Islet precursor cell (in vitro differentiated cells): ENCODE measurements around the gene PRR18.

Experiments used
- DNase-seq: peaks from one replicate; pipeline ENCODE4 v3.0.0-alpha.2; 2018

The PRR18 gene

DNA sequence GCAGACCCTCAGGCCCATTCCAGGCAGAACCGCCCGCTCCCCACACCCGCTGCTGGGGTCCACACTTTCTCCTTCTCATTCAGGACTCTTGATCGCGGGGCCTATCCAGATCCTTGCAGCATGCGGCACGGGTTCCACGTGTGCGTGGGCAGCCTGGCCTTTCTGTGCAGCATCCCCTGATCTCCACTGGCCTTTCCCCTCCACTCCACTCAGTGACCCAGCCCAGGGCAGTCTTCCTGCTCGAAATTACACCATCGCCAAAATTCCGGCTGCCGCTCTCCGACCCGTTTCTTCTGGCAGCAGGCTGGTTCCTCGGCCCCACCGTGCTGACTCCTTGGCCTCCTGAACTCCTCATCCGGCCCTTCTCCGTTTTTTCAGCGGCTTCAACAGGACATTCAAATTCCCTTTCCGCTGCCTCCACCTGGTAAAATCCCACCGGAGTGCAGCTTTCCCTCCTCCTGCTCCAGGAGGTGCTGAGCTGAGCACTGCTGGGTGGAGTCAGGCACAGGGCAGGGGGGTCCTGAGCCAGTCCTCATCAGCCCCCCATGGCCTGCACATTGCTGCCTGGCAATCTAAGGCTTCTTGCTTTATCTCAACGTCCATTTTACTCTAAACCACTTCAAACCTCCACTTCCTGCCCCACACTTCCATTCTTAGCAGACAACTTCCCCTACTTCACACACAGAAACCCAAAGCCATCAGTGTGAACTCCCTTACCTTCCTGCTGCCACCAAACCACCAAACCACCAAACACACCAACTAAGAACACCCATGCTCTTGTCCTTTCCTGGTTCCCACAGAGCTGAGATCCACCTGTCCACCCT is 25.2 kb upstream of the PRR18 start:
- DNase-seq = no peak

DNA sequence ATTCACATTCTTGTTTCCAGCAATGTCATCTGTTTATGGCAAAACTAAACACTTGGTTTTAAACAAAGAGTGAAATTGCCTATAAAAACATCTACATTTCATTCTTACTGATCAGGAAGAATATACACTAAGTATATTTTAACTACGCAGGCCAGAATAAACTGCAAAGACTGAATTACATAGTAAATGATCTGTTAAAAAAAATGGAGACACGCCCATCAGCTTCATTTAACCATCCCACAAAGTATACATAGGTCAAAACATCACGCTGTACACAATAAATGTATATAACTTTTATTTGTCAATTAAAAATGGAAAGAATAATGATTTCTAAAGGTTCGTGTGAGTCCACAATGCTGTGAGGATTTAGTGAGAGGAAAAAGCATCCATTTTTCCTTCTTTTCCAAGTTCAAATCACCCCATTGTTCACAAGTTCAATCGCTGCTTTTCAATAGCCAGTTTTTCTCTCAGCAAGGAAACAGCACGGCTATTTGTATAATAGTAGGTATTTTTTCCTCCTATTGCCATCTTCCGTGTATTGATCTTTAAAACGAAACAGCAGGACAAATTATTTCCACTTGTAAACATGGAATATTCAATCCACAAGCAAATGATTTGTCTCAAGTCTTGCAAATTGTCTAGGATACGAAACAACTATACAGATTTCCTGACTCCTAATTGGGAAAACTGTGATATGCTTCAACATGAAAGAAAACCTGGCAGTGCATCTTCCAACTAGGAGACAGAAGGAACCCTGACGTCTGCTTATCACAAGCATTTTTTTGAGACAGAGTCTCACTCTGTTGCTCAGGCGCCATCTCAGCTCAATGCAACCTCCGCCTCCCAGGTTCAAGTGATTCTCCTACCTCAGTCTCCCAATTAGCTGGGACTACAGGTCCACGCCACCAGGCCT is 23.6 kb upstream of the PRR18 start:
- peak; percentile 36 for DNase-seq

DNA sequence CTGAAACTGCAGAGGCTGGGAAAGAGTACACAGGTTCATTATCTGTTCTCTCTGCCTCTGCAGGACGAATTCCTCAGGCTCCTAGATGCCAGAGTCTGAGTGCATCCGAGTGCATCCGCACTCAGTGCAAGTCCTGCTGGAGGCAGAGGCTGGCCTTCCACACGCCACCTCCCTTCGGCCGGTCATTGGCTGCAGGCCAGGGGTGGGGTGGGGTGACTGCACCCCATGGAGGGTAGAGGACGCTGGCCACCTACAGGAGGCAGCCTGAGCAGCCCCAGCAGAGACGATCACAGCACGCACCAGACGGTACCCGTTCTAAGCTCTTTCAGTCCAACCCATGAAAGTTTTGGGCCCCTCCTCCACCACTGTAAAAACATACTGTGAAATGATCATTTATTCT is 22.4 kb upstream of the PRR18 start:
- peak; percentile 98 for DNase-seq

DNA sequence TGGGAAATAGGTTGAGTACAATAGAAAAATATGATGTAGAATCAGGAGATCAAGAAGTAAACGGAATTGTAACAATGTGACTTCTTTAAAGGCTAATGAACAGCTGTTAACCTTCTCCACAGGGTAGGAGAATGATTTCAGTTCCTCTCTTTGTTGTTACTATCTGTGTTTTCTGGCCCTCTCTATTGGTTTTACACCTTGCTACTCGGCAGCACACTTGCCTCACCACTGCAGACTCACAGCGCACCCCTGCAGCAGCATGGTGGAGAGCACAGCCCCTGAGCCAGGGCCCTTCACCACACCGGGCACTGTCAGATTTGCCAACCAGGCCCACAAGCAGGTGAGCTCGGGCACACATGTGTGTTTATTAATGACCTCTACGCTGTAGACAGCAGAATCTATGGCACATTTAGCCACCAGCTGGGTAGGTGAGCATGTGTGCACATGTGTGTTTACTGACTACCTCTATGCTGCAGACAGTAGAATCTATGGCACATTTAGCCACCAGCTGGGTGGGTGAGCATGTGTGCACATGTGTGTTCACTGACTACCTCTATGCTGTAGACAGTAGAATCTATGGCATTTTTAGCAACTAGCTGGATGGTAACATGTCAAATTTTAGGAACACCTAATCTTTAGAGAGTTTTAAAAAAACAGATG is 17.3 kb upstream of the PRR18 start:
- peak; percentile 45 for DNase-seq

DNA sequence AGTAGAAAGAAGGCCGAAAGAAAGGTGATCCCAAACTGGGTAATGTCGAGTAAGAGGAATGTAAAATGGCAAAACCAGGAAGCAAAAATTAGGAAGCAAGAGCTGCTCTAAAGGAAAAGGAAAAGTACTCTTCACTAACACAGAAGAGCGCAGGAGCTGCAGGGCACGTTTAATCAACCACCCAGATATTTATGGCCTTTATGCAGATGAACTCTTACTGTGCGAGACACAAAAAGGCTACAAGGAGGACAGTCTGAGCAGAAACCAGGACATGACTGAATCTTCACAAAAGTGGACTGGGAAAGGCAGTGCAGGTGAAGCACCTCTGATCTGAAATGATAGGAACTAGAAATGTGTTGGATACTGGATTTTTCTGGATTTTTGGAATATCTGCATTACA is 15.2 kb upstream of the PRR18 start:
- peak; percentile 9 for DNase-seq

DNA sequence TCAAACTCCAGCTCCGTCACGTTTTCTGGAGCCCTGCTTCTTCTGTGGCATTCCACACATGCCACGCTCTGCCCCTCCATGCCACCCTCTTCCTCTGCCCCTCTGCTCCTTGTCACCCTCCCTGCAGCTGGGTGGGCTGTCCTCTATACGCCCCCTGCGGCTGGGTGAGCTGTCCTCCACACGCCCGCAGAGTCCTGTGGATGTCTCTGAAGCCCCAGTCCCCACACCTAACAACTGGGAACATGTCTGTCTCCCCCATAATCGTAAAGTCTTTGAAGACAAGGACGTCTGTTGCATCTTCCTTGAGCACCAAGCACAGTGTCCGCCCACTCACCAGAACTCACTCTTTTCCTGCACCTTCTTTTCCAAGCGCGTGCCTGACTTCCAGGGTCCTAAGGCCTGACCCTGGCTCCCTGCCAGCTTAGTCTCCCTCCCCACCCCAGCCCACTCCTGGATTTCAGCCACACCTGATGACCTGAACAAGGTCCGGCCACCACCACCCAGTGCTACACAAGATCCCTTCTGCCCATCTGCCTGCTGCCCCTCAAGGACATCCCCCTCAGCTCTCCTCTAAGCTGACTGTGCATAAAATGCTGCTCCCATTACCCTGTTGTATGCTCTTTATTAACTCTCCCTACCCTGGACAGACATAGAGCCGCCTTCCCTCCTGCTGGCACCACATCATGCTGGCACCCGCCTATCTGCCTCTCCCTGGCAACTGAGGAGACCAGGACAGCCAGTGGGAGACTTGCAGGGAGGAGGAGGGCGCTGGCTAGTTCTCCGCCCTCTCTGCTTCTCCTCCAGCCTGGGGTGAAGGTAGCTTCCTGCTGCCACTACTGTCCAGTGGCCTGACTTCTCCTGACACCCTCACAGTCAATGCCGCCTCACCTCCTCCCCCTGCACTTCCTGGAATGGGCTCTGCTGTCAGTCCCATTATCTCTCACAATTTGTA is 10.7 kb upstream of the PRR18 start:
- DNase-seq = no peak

DNA sequence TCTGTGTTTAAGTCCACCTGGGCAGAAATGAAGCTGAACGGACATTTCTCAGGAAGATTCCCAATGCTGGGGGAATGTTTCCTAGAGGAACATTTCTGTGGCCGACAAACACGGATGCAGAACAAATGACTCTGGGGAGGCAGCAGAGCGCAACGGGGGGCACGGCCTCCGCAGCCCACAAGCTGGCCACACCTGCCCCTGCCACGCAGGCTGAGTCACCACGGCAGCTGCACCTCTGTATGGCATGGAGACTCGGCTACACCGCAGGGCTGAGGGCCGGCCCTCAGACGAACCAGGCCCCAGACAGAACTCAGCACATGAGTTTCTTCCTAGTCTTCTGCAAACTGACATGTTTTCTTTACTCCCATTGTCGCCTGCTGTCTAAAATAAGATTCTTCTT is 10.0 kb upstream of the PRR18 start:
- DNase-seq = peak; percentile 52

DNA sequence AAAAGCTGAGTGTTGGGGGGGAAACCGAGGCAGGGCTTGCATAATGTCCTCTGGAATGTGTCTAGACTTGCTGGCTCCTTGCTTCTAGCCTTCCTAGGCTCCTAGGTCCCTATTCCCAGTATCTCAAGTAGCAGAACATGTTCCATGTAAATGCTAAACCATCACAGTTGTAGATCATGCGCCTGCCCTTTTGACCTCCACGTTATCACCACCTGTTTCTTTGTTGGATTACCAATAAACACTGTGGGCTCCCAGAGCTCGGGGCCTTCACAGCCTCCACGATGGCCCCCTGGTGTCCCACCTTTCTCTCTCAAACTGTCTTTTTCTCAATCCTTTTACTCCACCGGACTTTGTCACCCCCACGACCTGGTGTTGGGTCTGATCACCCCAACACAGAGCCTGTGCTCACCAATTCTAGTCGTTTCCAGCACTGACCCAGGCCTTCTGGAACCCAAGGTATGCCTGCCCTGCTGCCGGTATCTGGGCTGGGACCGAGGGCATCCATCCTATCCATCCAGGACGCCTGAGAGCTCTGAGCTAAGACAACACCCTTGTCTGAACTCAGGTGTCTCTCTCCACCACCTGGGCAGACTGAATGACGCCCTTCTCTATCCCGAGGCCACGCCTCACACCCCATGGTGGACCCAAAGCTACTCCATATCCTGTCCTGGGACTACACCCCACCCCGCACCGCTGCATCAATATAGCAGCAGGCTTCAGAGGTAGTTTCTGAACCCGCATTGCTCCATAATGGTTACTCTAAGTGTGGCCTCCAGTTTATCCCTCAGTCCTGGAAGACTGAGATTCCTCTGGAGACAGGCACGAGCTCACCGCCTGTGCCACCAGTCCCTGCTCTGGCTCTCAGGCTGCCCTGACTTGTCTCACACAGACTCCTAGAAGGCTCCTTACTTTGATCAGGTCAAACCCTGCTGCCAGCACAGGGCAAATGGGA is 9.3 kb upstream of the PRR18 start:
- peak; percentile 38 for DNase-seq

DNA sequence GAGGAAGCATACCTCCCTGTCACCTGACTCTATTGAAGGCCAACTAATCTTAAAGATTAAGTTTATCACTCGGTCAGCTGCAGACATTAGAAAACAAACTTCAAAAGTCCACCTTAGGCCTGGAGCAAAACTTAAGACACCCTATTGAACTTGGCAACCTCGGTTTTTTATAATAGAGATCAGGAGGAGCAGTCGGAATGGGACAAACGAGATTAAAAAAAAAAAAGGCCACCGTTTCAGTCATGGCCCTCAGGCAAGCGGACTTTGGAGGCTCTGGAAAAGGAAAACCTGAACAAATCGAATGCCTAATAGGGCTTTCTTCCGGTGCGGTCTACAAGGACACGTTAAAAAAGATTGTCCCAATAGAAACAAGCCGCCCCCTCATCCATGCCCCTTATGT is 7.2 kb upstream of the PRR18 start:
- no peak for DNase-seq

DNA sequence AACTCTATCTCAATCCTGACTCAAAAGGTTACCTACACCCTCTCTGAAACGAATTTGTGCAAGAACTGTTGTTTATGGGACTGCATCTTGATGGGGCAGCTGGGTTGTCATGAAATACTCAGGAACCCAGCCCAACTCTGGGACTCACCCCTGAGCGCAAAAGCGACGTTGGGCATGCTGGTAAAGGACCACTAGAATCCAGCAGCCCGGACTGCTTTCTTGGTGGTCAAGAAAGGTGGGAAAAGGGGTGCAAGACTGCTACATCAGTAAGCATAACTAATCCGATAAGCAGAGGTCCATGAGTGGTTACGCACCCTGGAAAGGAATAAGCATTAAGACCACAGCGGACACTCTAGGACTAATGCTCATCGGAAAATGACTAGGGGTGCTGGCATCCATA is 6.3 kb upstream of the PRR18 start:
- DNase-seq = peak; percentile 45

DNA sequence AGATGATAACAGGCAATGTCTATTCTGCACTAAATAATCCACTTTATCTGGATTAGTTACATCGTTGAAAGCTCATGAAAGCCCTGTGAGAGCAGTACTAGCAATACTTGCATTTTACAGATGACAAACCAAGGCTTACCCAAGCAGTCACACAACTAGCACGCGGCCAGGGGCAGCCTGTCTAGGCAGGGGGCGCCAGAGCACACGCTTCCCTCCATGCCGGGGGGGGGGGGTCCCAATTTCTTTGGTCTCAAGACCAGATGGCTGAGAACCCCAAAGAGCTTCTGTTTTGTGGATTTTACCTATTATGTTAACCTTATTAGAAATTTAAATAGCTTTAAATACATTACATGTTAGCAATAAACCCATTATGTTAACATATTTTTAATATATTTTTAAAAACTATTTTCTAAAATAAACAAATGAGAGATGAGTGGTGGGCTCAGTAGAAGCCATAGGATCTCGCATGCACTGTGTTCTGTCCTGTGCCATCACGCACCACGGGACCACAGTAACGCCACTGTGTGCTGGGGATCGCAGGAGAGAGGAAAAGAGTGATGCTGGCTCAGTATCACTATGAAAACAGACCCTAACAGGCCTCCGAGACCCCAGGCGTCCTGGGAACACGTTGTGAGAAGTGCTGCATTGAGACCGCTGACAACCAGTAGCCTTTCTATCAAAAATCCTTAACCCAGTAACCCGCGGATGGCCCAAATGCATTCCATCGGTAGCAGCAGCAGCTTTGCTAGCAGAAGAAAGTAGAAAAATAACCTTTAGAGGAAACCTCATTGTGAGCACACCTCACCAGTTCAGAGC is 5.3 kb upstream of the PRR18 start:
- DNase-seq = peak; percentile 71

DNA sequence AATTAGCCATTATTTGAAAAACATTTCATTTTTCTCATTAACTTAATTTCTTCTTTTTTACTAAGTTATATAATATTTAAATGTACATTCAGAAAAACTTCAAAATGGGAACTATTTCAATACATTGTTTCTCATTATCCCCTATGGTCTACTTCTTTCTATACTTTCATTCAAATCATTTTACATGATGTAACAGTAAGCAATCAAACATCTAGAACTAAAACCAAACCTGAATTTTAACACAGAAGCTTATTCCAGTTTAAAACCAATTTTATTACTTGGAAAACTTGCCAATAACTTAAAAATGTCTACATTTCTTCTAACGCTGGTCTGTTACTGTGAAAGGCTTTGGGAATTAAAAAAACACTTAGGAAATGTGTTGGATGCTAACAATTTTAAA is 4.6 kb upstream of the PRR18 start:
- no peak for DNase-seq

DNA sequence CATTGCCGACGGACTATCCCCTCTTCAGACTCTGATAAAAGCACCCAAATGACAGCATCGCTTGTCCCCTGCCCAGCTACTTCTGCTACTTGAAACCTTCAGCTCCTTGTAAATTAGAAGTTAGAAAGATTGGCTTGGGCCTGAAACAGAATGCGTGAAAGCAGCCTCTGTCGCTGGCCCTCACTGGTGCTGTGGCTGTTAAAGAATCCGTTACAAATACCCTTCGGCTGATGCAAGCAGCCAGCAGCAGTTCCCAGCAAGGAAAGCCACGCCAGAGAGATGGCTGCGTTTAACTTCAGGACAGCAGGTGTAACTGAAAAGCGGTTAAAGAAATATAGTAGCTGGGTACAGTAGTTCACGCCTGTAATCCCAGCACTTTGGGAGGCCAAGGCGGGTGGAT is 2.4 kb upstream of the PRR18 start:
- peak; percentile 45 for DNase-seq

DNA sequence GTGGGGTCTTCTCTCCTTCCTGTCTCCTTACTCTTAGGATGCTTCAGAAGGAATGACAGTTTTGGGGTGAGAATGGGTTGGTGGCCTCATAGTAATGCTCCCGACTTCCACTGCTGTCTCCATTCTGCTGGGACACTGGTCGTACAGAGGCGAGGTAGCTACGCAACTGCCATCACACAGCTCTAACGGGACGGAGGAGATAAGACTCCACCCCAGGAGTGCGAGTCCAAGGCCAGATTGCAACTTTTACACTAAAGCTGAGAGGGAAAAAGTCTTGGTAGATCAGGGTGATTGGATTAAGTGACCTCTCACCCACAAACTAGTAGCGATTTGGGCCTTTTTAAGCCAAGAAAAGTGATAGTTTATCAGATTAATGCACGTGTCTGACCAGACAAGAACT is 1.8 kb upstream of the PRR18 start:
- DNase-seq = no peak

DNA sequence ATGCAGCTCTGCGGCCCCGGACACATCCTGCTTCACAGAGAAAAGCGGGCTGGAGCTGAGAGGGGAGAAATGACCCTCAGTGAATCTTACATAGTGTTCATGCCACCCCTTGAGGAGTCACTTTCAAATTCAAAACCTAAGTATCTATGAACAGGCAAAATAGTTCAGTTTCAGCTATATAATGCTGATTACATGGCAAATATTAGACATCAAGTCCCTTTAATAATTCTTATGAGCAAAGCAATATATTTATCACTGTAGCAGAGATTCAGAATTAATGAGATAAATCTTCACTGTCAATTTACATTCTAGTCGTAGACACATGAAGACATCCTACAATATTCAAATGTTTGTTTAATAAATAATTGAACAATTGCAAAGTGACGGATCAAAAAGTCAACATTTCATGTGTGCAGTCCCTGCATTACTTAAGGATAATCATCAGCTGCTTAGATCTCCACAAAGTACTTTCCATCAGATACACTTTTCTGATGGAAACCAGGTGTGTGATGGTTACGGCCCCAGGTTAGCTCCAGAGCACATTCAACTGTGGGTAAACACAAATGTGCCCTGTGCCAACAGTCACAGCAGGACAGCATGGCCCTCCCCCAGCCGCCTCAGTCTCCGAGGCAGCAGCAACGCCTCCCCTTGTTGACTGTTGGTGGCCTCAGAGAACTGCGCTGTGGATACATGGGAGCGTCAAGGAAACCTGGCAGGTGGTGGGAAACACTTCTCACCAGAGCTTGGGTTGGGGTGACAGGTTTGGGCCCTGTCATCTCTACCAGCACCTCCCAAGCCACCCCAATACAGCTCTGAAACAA is 787 bp upstream of the PRR18 start:
- DNase-seq = peak; percentile 48

DNA sequence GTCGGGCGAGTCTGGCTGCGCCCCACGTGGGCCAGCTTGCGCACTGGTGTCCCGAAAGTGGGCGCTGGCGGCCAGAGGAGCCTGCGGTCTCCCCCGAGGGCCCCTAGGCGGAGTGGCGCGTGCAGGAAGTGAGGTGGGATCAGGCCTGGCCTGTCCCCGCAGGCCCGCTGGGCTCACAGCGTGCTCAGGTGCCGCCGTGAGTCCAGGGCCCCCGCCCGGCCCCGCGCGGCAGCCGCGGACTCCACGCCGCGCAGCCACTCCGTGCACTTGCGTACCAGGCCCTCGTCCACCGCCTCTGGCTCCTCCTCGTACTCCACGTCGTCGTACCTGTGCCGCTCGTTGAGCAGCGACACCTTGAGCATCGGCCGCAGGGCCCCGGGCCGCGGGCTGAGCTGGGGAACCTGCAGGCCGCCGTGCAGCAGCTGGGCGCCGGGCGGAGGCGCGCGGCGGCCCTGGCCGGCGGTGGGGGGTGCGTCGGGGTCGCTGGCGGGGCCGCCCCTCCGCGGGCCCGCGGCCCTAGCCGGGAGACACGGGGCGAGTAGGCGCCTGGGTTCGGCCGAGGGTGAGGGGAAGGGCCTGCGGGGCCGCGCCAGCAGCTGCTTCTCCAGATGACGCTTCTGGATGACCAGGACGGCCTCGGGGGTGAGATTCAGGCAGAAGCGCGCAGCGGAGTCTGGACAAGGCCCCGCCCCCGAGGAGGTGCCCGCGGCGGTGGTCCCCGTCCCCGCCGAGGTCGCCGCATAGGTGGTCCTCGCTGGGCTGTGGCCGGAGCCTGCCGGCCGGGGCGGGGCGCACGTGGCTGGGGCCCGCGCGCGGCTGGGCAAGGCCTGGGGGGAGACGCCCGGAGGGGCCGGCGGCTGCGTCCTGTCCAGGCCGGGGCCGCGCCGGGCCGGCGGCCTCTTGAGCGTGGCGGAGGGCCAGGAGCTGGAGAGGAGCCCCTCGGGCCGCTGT is 835 bp downstream of the PRR18 start:
- peak; percentile 79 for DNase-seq

DNA sequence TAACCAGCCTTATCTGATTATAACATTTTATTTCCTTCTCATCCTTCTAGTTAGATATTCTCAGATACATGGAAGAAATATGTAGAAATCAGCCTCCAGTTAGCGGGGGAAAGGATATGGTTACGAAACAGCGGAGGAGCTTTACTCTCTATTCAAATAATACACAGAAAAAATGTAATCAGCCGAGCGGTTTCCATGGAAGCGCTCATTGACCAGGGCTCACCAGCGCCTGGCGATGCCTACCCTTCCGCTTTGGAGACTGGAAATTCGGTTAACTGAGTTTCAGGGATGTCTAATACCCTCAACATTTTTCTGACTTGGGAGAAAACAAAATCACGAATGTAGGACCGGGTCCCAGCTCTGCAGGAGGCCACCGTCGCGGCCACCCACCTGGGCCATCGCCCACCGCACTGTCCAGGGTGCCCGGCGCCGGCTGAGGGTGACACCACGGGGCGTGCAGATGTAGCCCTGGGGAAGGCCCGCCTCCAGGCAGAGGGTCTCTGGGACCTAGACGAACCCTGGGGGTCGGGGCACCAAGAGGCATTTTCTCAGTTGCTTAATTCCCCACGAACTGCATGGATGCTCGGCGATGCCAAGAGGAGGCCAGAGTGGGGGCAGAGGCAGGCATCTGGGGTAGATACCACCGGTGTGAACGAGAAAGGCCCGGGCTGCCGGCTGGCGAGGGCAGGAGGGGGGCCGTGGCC is 1.7 kb downstream of the PRR18 start:
- no peak for DNase-seq
